ENCODE results near the gene ADRA2B.
"Not testable (repeated sequence)": the region's sequence is repeated elsewhere in the genome, so short reads cannot be mapped to it uniquely, and the experiment has no call there.

ADRA2B gene

DNA sequence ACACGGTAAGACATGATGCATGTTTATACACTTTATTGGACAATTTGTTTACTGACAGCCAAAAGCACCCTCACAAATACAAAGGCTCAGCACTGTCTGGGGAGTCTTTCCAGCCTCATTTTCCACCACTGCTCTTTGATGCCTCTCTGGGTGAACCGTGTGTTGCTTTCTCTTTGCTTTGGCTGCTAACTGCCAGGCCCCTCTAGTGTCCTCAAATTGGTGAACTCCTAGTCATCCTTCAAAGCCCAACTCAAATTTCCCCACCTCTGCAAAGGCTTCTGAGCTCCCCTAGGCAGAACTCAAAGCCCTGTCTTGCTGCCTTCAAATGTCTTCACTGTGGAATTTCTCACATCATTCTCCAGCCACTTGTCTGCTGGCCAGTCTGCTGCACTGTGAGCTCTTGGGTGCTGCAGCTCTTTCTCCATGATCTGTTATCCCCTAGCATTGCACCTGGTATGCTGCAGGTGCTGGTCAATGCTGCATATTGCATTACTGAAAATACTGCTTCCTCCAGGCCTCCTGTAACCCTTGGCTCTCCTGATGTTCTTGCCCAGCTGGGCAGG lies 49.2 kb downstream of the ADRA2B start:
- not testable (repeated sequence) for H3K4me3 ChIP-seq (ENCODE audit: low read length in 2 of 2); H3K4me1 ChIP-seq (ENCODE audit: control insufficient read depth in 2 of 2, insufficient read depth in 2 of 2, low read length in 2 of 2); H3K27me3 ChIP-seq (ENCODE audit: control insufficient read depth in 2 of 2, insufficient read depth in 2 of 2, low read length in 2 of 2); H3K27ac ChIP-seq (ENCODE audit: low read depth in 2 of 2, low read length in 2 of 2); H3K9me3 ChIP-seq (ENCODE audit: control insufficient read depth in 2 of 2, low read length in 2 of 2); H3K9ac ChIP-seq (ENCODE audit: low read depth in 1 of 2, low read length in 2 of 2); H3K36me3 ChIP-seq (ENCODE audit: control insufficient read depth in 2 of 2, insufficient read depth in 2 of 2, low read length in 2 of 2)

- H3K27ac ChIP-seq (ENCODE audit: low read depth in 2 of 2, low read length in 2 of 2); H3K4me1 ChIP-seq (ENCODE audit: control insufficient read depth in 2 of 2, insufficient read depth in 2 of 2, low read length in 2 of 2): not testable (repeated sequence)
Observed at GRCh38 chr2:96066511-96066910, 49.9 kb downstream of the ADRA2B start.

DNA sequence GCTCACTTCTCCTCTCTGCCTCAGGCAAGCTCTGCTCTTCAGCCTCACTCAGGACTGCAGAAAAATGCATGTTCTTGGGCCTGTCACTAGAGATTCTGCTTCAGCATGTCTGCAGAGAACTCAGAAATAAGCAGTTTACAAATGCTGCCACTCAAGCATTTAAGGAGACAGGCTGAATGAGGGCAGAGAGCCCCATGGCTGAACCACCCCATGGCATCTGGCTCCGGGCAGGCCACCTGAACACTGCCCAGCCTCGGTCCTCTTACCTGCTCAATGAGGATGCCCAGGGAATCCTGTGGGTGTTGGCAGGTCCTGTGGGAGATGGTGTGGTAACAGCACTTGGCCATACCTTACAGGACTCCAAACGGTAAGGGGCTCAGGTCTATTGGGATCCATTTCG lies 50.4 kb downstream of the ADRA2B start:
- H3K4me1 ChIP-seq (ENCODE audit: control insufficient read depth in 2 of 2, insufficient read depth in 2 of 2, low read length in 2 of 2); H3K9me3 ChIP-seq (ENCODE audit: control insufficient read depth in 2 of 2, low read length in 2 of 2); H3K27ac ChIP-seq (ENCODE audit: low read depth in 2 of 2, low read length in 2 of 2); H3K27me3 ChIP-seq (ENCODE audit: control insufficient read depth in 2 of 2, insufficient read depth in 2 of 2, low read length in 2 of 2); H3K4me3 ChIP-seq (ENCODE audit: low read length in 2 of 2); H3K9ac ChIP-seq (ENCODE audit: low read depth in 1 of 2, low read length in 2 of 2); H3K36me3 ChIP-seq (ENCODE audit: control insufficient read depth in 2 of 2, insufficient read depth in 2 of 2, low read length in 2 of 2): not testable (repeated sequence)

More at GRCh38 chr2:96066511-96066910, 49.9 kb downstream of the ADRA2B start:
- H3K27me3 ChIP-seq (ENCODE audit: control insufficient read depth in 2 of 2, insufficient read depth in 2 of 2, low read length in 2 of 2); H3K36me3 ChIP-seq (ENCODE audit: control insufficient read depth in 2 of 2, insufficient read depth in 2 of 2, low read length in 2 of 2); H3K4me3 ChIP-seq (ENCODE audit: low read length in 2 of 2); H3K9ac ChIP-seq (ENCODE audit: low read depth in 1 of 2, low read length in 2 of 2); H3K9me3 ChIP-seq (ENCODE audit: control insufficient read depth in 2 of 2, low read length in 2 of 2): not testable (repeated sequence)

- H3K36me3 ChIP-seq (ENCODE audit: control insufficient read depth in 2 of 2, insufficient read depth in 2 of 2, low read length in 2 of 2): no peaks in the 10 kb centered on the region
- H3K9me3 ChIP-seq (ENCODE audit: control insufficient read depth in 2 of 2, low read length in 2 of 2): no peaks in the 10 kb centered on the region
- H3K27me3 ChIP-seq (ENCODE audit: control insufficient read depth in 2 of 2, insufficient read depth in 2 of 2, low read length in 2 of 2): no peaks in the 10 kb centered on the region
- H3K27ac ChIP-seq (ENCODE audit: low read depth in 2 of 2, low read length in 2 of 2): no peak overlapping the region
- no peak overlapping the region for H3K4me3 ChIP-seq (ENCODE audit: low read length in 2 of 2)
- H3K9ac ChIP-seq (ENCODE audit: low read depth in 1 of 2, low read length in 2 of 2): no peak overlapping the region
- no peaks in the 10 kb centered on the region for H3K4me1 ChIP-seq (ENCODE audit: control insufficient read depth in 2 of 2, insufficient read depth in 2 of 2, low read length in 2 of 2)
Observed at GRCh38 chr2:96065381-96065930, 50.9 kb downstream of the ADRA2B start.

DNA sequence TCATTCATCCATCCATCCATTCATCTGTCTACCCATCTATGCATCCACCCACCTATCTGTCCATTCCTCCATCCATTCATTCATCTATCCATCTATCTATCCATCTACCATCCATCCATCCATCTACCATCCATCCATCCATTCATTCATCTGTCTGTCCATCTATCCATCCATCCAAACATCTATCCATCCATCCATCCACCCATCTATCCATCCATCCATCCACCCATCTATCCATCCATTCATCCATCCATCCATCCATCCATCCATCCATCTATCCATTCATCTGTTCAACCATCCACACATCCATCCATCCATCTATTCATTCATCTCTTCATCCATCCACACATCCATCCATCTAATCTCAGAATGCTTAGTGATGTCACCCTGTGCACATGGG lies 51.6 kb downstream of the ADRA2B start:
- not testable (repeated sequence) for H3K27me3 ChIP-seq (ENCODE audit: control insufficient read depth in 2 of 2, insufficient read depth in 2 of 2, low read length in 2 of 2); H3K9me3 ChIP-seq (ENCODE audit: control insufficient read depth in 2 of 2, low read length in 2 of 2); H3K27ac ChIP-seq (ENCODE audit: low read depth in 2 of 2, low read length in 2 of 2); H3K9ac ChIP-seq (ENCODE audit: low read depth in 1 of 2, low read length in 2 of 2); H3K4me3 ChIP-seq (ENCODE audit: low read length in 2 of 2); H3K36me3 ChIP-seq (ENCODE audit: control insufficient read depth in 2 of 2, insufficient read depth in 2 of 2, low read length in 2 of 2); H3K4me1 ChIP-seq (ENCODE audit: control insufficient read depth in 2 of 2, insufficient read depth in 2 of 2, low read length in 2 of 2)

DNA sequence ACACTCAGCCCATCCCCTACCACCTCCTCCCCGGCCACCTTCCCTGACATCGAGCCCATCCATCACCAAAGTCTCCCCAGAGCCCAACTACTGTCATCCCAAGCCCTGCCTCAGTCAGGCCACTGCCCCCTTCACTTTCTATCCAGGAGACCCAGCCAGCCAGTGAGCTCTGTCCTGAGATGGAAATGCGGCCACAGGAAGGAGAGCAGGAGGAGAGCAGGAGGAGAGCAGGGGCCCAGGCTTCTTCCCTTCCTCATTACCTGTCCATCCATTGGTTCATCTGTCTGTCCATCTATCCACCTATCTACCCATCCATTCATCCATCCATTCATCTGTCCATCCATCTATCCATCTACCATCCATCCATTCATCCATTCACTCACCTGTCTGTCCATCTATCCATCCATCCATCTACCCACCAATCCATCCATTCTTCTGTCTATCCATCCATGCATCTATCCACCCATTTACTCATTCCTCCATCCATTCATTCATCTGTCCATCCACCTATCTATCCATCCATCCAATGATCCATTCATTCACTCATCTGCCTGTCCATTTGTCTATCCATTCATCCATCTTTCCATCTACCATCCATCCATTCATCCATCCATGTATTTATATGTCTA lies 52.2 kb downstream of the ADRA2B start:
- H3K27ac ChIP-seq (ENCODE audit: low read depth in 2 of 2, low read length in 2 of 2); H3K9ac ChIP-seq (ENCODE audit: low read depth in 1 of 2, low read length in 2 of 2); H3K36me3 ChIP-seq (ENCODE audit: control insufficient read depth in 2 of 2, insufficient read depth in 2 of 2, low read length in 2 of 2); H3K4me3 ChIP-seq (ENCODE audit: low read length in 2 of 2); H3K4me1 ChIP-seq (ENCODE audit: control insufficient read depth in 2 of 2, insufficient read depth in 2 of 2, low read length in 2 of 2); H3K9me3 ChIP-seq (ENCODE audit: control insufficient read depth in 2 of 2, low read length in 2 of 2); H3K27me3 ChIP-seq (ENCODE audit: control insufficient read depth in 2 of 2, insufficient read depth in 2 of 2, low read length in 2 of 2): not testable (repeated sequence)

- not testable (repeated sequence) for H3K9ac ChIP-seq (ENCODE audit: low read depth in 1 of 2, low read length in 2 of 2); H3K9me3 ChIP-seq (ENCODE audit: control insufficient read depth in 2 of 2, low read length in 2 of 2); H3K27me3 ChIP-seq (ENCODE audit: control insufficient read depth in 2 of 2, insufficient read depth in 2 of 2, low read length in 2 of 2); H3K27ac ChIP-seq (ENCODE audit: low read depth in 2 of 2, low read length in 2 of 2); H3K36me3 ChIP-seq (ENCODE audit: control insufficient read depth in 2 of 2, insufficient read depth in 2 of 2, low read length in 2 of 2); H3K4me3 ChIP-seq (ENCODE audit: low read length in 2 of 2); H3K4me1 ChIP-seq (ENCODE audit: control insufficient read depth in 2 of 2, insufficient read depth in 2 of 2, low read length in 2 of 2)
Observed at GRCh38 chr2:96063116-96063899, 53.1 kb downstream of the ADRA2B start.

All from mucosa of rectum (tissue), 2 donors.